ENCODE measurements around the gene CDH11.
A peak's percentile ranks its signal among the peaks of the same experiment; 100 is the strongest.

CDH11 gene

GRCh38 chr16:64993464-64993863 lies 128.4 kb downstream of the CDH11 start:
- TF ChIP-seq FOXM1 (IDR thresholded peaks at IDR 0.05; ENCODE audit: borderline replicate concordance) (no peak), CTBP1 (IDR thresholded peaks at IDR 0.05; ENCODE audit: borderline replicate concordance) (no peak), FOXA1 (IDR thresholded peaks at IDR 0.05) (no peak), SUZ12 (IDR thresholded peaks at IDR 0.05) (no peak), L3MBTL2 (conservative IDR thresholded peaks at IDR 0.05) (no peak), NFRKB (IDR thresholded peaks at IDR 0.05) (no peak), TARDBP (IDR thresholded peaks at IDR 0.05) (no peak), ZNF384 (IDR thresholded peaks at IDR 0.05) (no peak), PKNOX1 (IDR thresholded peaks at IDR 0.05) (no peak), ARNT (IDR thresholded peaks at IDR 0.05) (no peak), BHLHE40 (IDR thresholded peaks at IDR 0.05; ENCODE audit: borderline replicate concordance) (no peak), ELF4 (IDR thresholded peaks at IDR 0.05) (no peak), LEF1 (IDR thresholded peaks at IDR 0.05; ENCODE audit: borderline replicate concordance) (no peak), SP1 (IDR thresholded peaks at IDR 0.05) (no peak)
- POLR2A ChIA-PET: no interaction called here
- no peak for DNase-seq (ENCODE audit: extremely low spot score)
- CTCF ChIA-PET: no interaction called here

- no peak for DNase-seq (ENCODE audit: extremely low spot score)
- POLR2A ChIA-PET: no interaction called here
- TF ChIP-seq NFRKB (IDR thresholded peaks at IDR 0.05) (no peak), HDGF (IDR thresholded peaks at IDR 0.05; ENCODE audit: borderline replicate concordance) (no peak), ZNF384 (IDR thresholded peaks at IDR 0.05) (no peak), SUZ12 (IDR thresholded peaks at IDR 0.05) (no peak), ELF4 (IDR thresholded peaks at IDR 0.05) (no peak), PKNOX1 (IDR thresholded peaks at IDR 0.05) (no peak), ARNT (IDR thresholded peaks at IDR 0.05) (no peak), BHLHE40 (IDR thresholded peaks at IDR 0.05; ENCODE audit: borderline replicate concordance) (no peak), FOXM1 (IDR thresholded peaks at IDR 0.05; ENCODE audit: borderline replicate concordance) (no peak), L3MBTL2 (conservative IDR thresholded peaks at IDR 0.05) (no peak), LEF1 (IDR thresholded peaks at IDR 0.05; ENCODE audit: borderline replicate concordance) (no peak), SP1 (IDR thresholded peaks at IDR 0.05) (no peak), CTBP1 (IDR thresholded peaks at IDR 0.05; ENCODE audit: borderline replicate concordance) (no peak), FOXK2 (IDR thresholded peaks at IDR 0.05) (no peak), TARDBP (IDR thresholded peaks at IDR 0.05) (no peak), FOXA1 (IDR thresholded peaks at IDR 0.05) (no peak)
- CTCF ChIA-PET: no interaction called here
Measured at GRCh38 chr16:64991001-64991400, 130.9 kb downstream of the CDH11 start.

GRCh38 chr16:64990101-64990500 lies 131.8 kb downstream of the CDH11 start:
- ChIA-PET POLR2A (no interaction called here), CTCF (no interaction called here)
- TF ChIP-seq ARNT (IDR thresholded peaks at IDR 0.05): no peak
- TF ChIP-seq NFRKB (IDR thresholded peaks at IDR 0.05): no peak
- no peak for TF ChIP-seq HDGF (IDR thresholded peaks at IDR 0.05; ENCODE audit: borderline replicate concordance)
- no peak for TF ChIP-seq PKNOX1 (IDR thresholded peaks at IDR 0.05)
- no peak for TF ChIP-seq SP1 (IDR thresholded peaks at IDR 0.05)
- TF ChIP-seq FOXA1 (IDR thresholded peaks at IDR 0.05): no peak
- TF ChIP-seq TARDBP (IDR thresholded peaks at IDR 0.05): no peak
- no peak for TF ChIP-seq BHLHE40 (IDR thresholded peaks at IDR 0.05; ENCODE audit: borderline replicate concordance)
- no peak for TF ChIP-seq ELF4 (IDR thresholded peaks at IDR 0.05)
- DNase-seq (ENCODE audit: extremely low spot score): no peak

GRCh38 chr16:64989050-64989449 lies 132.8 kb downstream of the CDH11 start:
- no peak for DNase-seq (ENCODE audit: extremely low spot score)
- CTCF ChIA-PET: no interaction called here
- TF ChIP-seq LEF1 (IDR thresholded peaks at IDR 0.05; ENCODE audit: borderline replicate concordance) (no peak), PKNOX1 (IDR thresholded peaks at IDR 0.05) (no peak), NFRKB (IDR thresholded peaks at IDR 0.05) (no peak), FOXK2 (IDR thresholded peaks at IDR 0.05) (no peak), SUZ12 (IDR thresholded peaks at IDR 0.05) (no peak), FOXA1 (IDR thresholded peaks at IDR 0.05) (no peak)
- POLR2A ChIA-PET: no interaction called here

GRCh38 chr16:64983963-64984362 lies 137.9 kb downstream of the CDH11 start:
- POLR2A ChIA-PET: no interaction called here
- DNase-seq (ENCODE audit: extremely low spot score): peak; percentile 27
- CTCF ChIA-PET: no interaction called here
- no peak for TF ChIP-seq HDGF (IDR thresholded peaks at IDR 0.05; ENCODE audit: borderline replicate concordance)
- no peak for TF ChIP-seq NFRKB (IDR thresholded peaks at IDR 0.05)
- TF ChIP-seq LEF1 (IDR thresholded peaks at IDR 0.05; ENCODE audit: borderline replicate concordance): no peak
- no peak for TF ChIP-seq L3MBTL2 (conservative IDR thresholded peaks at IDR 0.05)
- no peak for TF ChIP-seq TARDBP (IDR thresholded peaks at IDR 0.05)
- TF ChIP-seq SUZ12 (IDR thresholded peaks at IDR 0.05): no peak
- TF ChIP-seq BHLHE40 (IDR thresholded peaks at IDR 0.05; ENCODE audit: borderline replicate concordance): no peak
- TF ChIP-seq PKNOX1 (IDR thresholded peaks at IDR 0.05): no peak
- TF ChIP-seq FOXM1 (IDR thresholded peaks at IDR 0.05; ENCODE audit: borderline replicate concordance): no peak
- no peak for TF ChIP-seq CTBP1 (IDR thresholded peaks at IDR 0.05; ENCODE audit: borderline replicate concordance)
- no peak for TF ChIP-seq FOXK2 (IDR thresholded peaks at IDR 0.05)
- TF ChIP-seq ZNF384 (IDR thresholded peaks at IDR 0.05): no peak
- no peak for TF ChIP-seq FOXA1 (IDR thresholded peaks at IDR 0.05)

Data from HEK293T (cell line).